HepG2 (cell line): Measurements from ENCODE around the gene KCNMA1. TPM values are rescaled to one million over a fixed set of nuclear protein-coding genes. Genes with fewer than 3 reads are reported as not detected.

Experiments
- ATAC-seq: fragments of 200-7000 bp; cut with Tn5 transposase; 3 replicates; pipeline ENCODE4 v1.9.1; 2020; ENCODE audit warnings: mild to moderate bottlenecking, moderate library complexity
- BruUV-seq: library from RNA; stranded (reverse); fragments of 400-500 nt; replicated peaks from 2 replicates; lab custom pipeline; 2021; lab: Mats Ljungman, UMichigan
- CTCF ChIA-PET: fragments of 300-600 bp; formaldehyde crosslinking; extraction: SDS; loops from one replicate; lab custom pipeline; 2021; ENCODE audit warnings: low total read pairs, inconsistent platforms, low intra/inter-chr PET ratio; lab: Yijun Ruan, JAX
- POLR2A ChIA-PET: fragments of 350-600 bp; sonication (Branson Sonifier 250); formaldehyde crosslinking; loops from one replicate; lab custom pipeline; 2020; ENCODE audit warnings: antibody characterized with exemption, inconsistent platforms; lab: Yijun Ruan, JAX
- DNase-seq: peaks from one replicate; pipeline ENCODE4 v3.0.0-alpha.2; 2015; ENCODE audit warnings: low spot score
- FAIRE-seq: peaks from 3 replicates; lab custom pipeline; 2011; peaks lifted over from hg19 to GRCh38; lab: Jason Lieb, UNC
- H2AFZ ChIP-seq: one replicate; pipeline ENCODE4 v1.6.1; 2011; ENCODE audit warnings: low read length, inconsistent platforms
- H3K27ac ChIP-seq: fragments of 300-600 bp; 3 replicates; pipeline ENCODE4 v1.8.0; 2011; ENCODE audit warnings: mixed run types, mild to moderate bottlenecking, mixed read lengths, low read length, inconsistent platforms; ENCODE audit not compliant: insufficient read depth; ENCODE audit errors: extremely low read length
- H3K27me3 ChIP-seq, 2 experiments: fragments of 200-600 bp in 1 of 2; 2 replicates in 1 of 2; 3 replicates in 1 of 2; pipeline versions ENCODE4 v1.6.0 to v1.8.0; 2011; ENCODE audit warnings: low read length in 2 of 2, mild to moderate bottlenecking in 2 of 2, moderate library complexity in 2 of 2, inconsistent platforms in 1 of 2; ENCODE audit not compliant: insufficient read depth in 2 of 2, control insufficient read depth in 1 of 2
- H3K36me3 ChIP-seq, 2 experiments: fragments of 200-600 bp in 1 of 2; replicated peaks in 1 of 2; 2 replicates in 1 of 2; 3 replicates in 1 of 2; pipeline versions ENCODE4 v1.5.1 to v1.8.0; 2011; ENCODE audit warnings: low read length in 2 of 2, inconsistent platforms in 1 of 2; ENCODE audit not compliant: insufficient read depth in 2 of 2, control insufficient read depth in 1 of 2
- H3K4me1 ChIP-seq: 2 replicates; pipeline ENCODE4 v1.5.1; 2012; ENCODE audit warnings: low read length, inconsistent platforms; ENCODE audit not compliant: insufficient read depth
- H3K4me2 ChIP-seq: 2 replicates; pipeline ENCODE4 v1.6.0; 2011; ENCODE audit warnings: low read depth, low read length, inconsistent platforms
- H3K4me3 ChIP-seq, 3 experiments: fragments of 200-600 bp in 1 of 3; sonication (generic), shearing (Covaris generic) in 1 of 3; replicated peaks in 1 of 3; 2 replicates each; pipeline ENCODE4 v1.5.1; 2011 to 2016; ENCODE audit warnings: low read length in 3 of 3, inconsistent platforms in 2 of 3, low read depth in 2 of 3, mild to moderate bottlenecking in 2 of 3, control low read depth in 1 of 3, mixed read lengths in 1 of 3; ENCODE audit not compliant: insufficient read depth in 1 of 3
- H3K79me2 ChIP-seq: one replicate; pipeline ENCODE4 v1.6.1; 2011; ENCODE audit warnings: low read length, inconsistent platforms; ENCODE audit not compliant: insufficient read depth
- H3K9ac ChIP-seq: 2 replicates; pipeline ENCODE4 v1.6.0; 2011; ENCODE audit warnings: mild to moderate bottlenecking, low read depth, low read length, inconsistent platforms; ENCODE audit not compliant: insufficient read depth
- H3K9me3 ChIP-seq: 2 replicates; pipeline ENCODE4 v1.5.1; 2012; ENCODE audit warnings: mild to moderate bottlenecking, low read length
- H4K20me1 ChIP-seq: 2 replicates; pipeline ENCODE4 v1.6.0; 2011; ENCODE audit warnings: inconsistent platforms, mild to moderate bottlenecking, low read length, moderate library complexity; ENCODE audit not compliant: insufficient read depth
- FLYWCH1 ChIP-seq: sonication (generic); formaldehyde crosslinking; IDR thresholded peaks from 2 replicates; pipeline ENCODE4 v1.8.1; 2023; ENCODE audit warnings: mild to moderate bottlenecking, missing genetic modification reagents
- JDP2 ChIP-seq: sonication (generic); formaldehyde crosslinking; IDR thresholded peaks from 2 replicates; pipeline ENCODE4 v1.8.1; 2022; ENCODE audit warnings: missing genetic modification reagents, borderline replicate concordance
- KDM2A ChIP-seq: sonication (generic); formaldehyde crosslinking; IDR thresholded peaks from 2 replicates; pipeline ENCODE4 v1.4.0; 2020; ENCODE audit warnings: low read depth, missing genetic modification reagents, borderline replicate concordance
- KDM5B ChIP-seq: sonication (generic); formaldehyde crosslinking; IDR thresholded peaks from 2 replicates; pipeline ENCODE4 v1.4.0; 2020; ENCODE audit warnings: missing genetic modification reagents, mild to moderate bottlenecking, borderline replicate concordance
- U2AF2 ChIP-seq: fragments of 200-400 bp; formaldehyde crosslinking; IDR thresholded peaks from 2 replicates; pipeline ENCODE4 v1.6.1; 2017; ENCODE audit warnings: low read depth, mild to moderate bottlenecking, low read length
- ZKSCAN1 ChIP-seq: fragments of 150-350 bp; IDR thresholded peaks from 2 replicates; pipeline ENCODE4 v1.6.1; 2014; ENCODE audit warnings: low read length
- ZNF292 ChIP-seq: sonication (generic); formaldehyde crosslinking; IDR thresholded peaks from 2 replicates; pipeline ENCODE4 v1.8.1; 2022; ENCODE audit warnings: mild to moderate bottlenecking, low read depth, missing genetic modification reagents, borderline replicate concordance
- ZNF605 ChIP-seq: sonication (generic); formaldehyde crosslinking; IDR thresholded peaks from 2 replicates; pipeline ENCODE4 v1.8.0; 2022; ENCODE audit warnings: mild to moderate bottlenecking, missing genetic modification reagents
- WGBS: methylation state at CpG from one replicate; pipeline ENCODE4 v1.1.6; 2017; ENCODE audit warnings: low lambda C conversion rate; 5-methylcytosine and 5-hydroxymethylcytosine counted together
- in situ Hi-C: cut with HindIII; loops from 2 replicates; pipeline ENCODE4 v1.10.0; 2017; ENCODE audit warnings: low pct_unique_long_range_greater_than_20kb; ENCODE audit not compliant: extremely low pct_ligation_motif_present
- intact Hi-C: fragments of 100-400 bp; cut with micrococcal nuclease; formaldehyde crosslinking; loops from one replicate; pipeline ENCODE4 v1.10.0; 2022; ENCODE audit not compliant: unreplicated experiment
- polyA plus RNA-seq, 8 experiments: library from polyadenylated mRNA; depleted of rRNA in 3 of 8; stranded (reverse) in 7 of 8; unstranded in 1 of 8; fragments of >200 nt; fragmentation: Illumina TruSeq in 4 of 8; extraction: Trizol in 4 of 8; gene quantifications; 2 replicates each; pipeline versions ENCODE4 v1.2.1 to v1.2.3, GENCODE V29; 2011 to 2016; ENCODE audit warnings: low read depth in 4 of 8, missing spikeins in 1 of 8, mixed read lengths in 1 of 8; ENCODE audit not compliant: insufficient read depth in 1 of 8
- total RNA-seq, 5 experiments: library from RNA; depleted of rRNA; stranded (reverse); fragments of >200 nt; fragmentation: Illumina TruSeq; extraction: Trizol; gene quantifications; 2 replicates each; pipeline ENCODE4 v1.2.3, GENCODE V29; 2016; ENCODE audit warnings: low read depth in 1 of 5
- TF ChIP-seq, protein P1 (sequence below): sonication (generic); formaldehyde crosslinking; IDR thresholded peaks from 2 replicates; pipeline ENCODE4 v1.4.0; 2020; ENCODE audit warnings: missing genetic modification reagents, borderline replicate concordance
- TF ChIP-seq, protein P2 (sequence below): sonication (generic); formaldehyde crosslinking; conservative IDR thresholded peaks from 2 replicates; pipeline ENCODE4 v1.4.0; 2020; ENCODE audit warnings: missing genetic modification reagents

Gene KCNMA1
- total and polyA plus RNA-seq, 2 of the 13 experiments (the other 11 are each of a cell fraction or from before 2014, with no cell fraction given): 0.02 TPM; not detected in 1

DNA sequence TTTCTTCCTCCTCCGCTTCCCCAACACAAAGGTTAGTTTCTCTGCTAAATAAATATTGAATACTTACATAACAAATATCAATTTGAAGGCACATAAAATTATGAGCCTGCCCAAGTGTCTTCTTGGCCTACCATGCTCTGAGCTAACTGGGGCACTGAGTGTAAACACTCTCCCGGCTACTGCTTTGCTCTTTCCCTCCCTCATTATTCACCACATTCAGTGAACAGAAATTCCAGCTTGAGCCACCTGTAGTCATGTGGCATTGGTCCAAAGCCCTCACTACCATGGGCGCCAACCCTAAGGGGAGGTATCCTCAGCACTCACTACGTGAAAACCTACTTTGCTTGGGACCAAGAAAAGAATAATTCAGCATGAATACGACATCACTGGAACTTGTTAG is 409.0 kb downstream of the KCNMA1 start:
- no peak for ATAC-seq
- Histone ChIP-seq H3K27me3 (no peaks in the 10 kb centered on the region; a peak in 1 of 5 replicates), H3K79me2 (no peaks in the 10 kb centered on the region), H3K36me3 (no peaks in the 10 kb centered on the region), H3K4me1 (no peaks in the 10 kb centered on the region), H3K4me2 (no peak overlapping the region), H3K9me3 (no peaks in the 10 kb centered on the region), H3K4me3 (no peak overlapping the region), H3K27ac (no peak overlapping the region), H2AFZ (no peak overlapping the region), H4K20me1 (no peaks in the 10 kb centered on the region), H3K9ac (no peak overlapping the region)
- 17% methylated on average over 5 of the region's 5 CpGs for WGBS
- BruUV-seq: no TSS peak
- ChIA-PET CTCF (no interaction called here), POLR2A (no interaction called here)
- DNase-seq: no peak
- in situ Hi-C loops: no loop called here
- intact Hi-C loops: no loop called here
- FAIRE-seq: no peak
- no peak for TF ChIP-seq FLYWCH1 (CRISPR knock-in tag)
- TF ChIP-seq, protein P1, sequence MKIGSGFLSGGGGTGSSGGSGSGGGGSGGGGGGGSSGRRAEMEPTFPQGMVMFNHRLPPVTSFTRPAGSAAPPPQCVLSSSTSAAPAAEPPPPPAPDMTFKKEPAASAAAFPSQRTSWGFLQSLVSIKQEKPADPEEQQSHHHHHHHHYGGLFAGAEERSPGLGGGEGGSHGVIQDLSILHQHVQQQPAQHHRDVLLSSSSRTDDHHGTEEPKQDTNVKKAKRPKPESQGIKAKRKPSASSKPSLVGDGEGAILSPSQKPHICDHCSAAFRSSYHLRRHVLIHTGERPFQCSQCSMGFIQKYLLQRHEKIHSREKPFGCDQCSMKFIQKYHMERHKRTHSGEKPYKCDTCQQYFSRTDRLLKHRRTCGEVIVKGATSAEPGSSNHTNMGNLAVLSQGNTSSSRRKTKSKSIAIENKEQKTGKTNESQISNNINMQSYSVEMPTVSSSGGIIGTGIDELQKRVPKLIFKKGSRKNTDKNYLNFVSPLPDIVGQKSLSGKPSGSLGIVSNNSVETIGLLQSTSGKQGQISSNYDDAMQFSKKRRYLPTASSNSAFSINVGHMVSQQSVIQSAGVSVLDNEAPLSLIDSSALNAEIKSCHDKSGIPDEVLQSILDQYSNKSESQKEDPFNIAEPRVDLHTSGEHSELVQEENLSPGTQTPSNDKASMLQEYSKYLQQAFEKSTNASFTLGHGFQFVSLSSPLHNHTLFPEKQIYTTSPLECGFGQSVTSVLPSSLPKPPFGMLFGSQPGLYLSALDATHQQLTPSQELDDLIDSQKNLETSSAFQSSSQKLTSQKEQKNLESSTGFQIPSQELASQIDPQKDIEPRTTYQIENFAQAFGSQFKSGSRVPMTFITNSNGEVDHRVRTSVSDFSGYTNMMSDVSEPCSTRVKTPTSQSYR (CRISPR knock-in tag): no peak
- no peak for TF ChIP-seq KDM2A
- no peak for TF ChIP-seq KDM5B (CRISPR knock-in tag)
- TF ChIP-seq ZNF292: no peak
- TF ChIP-seq JDP2 (CRISPR knock-in tag): no peak
- no peak for TF ChIP-seq ZNF605
- no peak for TF ChIP-seq ZKSCAN1
- TF ChIP-seq, protein P2, sequence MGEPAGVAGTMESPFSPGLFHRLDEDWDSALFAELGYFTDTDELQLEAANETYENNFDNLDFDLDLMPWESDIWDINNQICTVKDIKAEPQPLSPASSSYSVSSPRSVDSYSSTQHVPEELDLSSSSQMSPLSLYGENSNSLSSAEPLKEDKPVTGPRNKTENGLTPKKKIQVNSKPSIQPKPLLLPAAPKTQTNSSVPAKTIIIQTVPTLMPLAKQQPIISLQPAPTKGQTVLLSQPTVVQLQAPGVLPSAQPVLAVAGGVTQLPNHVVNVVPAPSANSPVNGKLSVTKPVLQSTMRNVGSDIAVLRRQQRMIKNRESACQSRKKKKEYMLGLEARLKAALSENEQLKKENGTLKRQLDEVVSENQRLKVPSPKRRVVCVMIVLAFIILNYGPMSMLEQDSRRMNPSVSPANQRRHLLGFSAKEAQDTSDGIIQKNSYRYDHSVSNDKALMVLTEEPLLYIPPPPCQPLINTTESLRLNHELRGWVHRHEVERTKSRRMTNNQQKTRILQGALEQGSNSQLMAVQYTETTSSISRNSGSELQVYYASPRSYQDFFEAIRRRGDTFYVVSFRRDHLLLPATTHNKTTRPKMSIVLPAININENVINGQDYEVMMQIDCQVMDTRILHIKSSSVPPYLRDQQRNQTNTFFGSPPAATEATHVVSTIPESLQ: no peak
- no peak for TF ChIP-seq U2AF2
